Eye (tissue), 1 donor: ENCODE results near the gene FOXN3.
"Not testable (repeated sequence)": the region's sequence is repeated elsewhere in the genome, so short reads cannot be mapped to it uniquely, and the experiment has no call there.

ENCODE experiments used
- DNase-seq: peaks from one replicate; pipeline ENCODE4 v3.0.0-alpha.2; 2015

The FOXN3 gene

DNA sequence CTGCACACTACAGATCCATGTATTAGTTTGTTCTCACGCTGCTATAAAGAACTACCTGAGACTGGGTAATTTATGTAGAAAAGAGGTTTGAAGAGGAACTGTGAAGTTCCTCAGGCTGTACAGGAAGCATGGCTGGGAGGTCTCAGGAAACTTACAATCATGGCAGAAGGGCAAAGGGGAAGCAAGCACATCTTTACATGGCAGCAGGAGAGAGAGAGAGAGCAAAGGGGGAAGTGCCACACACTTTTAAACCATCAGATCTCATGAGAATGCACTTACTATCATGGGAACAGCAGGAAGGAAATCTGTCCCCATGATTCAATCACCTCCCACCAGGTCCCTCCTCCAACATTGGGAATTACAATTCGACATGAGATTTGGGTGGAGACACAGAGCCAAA, 265.3 kb downstream of the FOXN3 start:
- not testable (repeated sequence) for DNase-seq

DNA sequence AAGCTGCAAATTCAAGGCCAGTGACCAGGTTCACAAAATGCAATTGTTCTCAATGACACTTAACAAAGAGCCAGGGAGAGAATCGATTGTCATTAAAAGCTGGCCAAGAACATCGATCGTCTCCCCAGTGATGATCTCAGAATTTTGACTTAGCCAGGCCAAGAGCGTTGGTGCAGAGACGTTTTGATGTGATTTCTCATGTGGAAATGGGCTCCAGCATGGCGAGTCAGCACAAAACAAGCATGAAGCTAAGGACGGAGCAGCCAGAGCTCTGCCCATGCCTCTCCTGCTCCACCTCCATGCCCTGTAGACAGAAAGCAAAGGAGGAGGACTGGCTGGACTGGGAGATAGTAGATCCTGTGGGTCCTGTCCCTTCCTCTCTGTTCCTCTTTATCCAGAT, 270.8 kb downstream of the FOXN3 start:
- DNase-seq: peak; percentile 48

DNA sequence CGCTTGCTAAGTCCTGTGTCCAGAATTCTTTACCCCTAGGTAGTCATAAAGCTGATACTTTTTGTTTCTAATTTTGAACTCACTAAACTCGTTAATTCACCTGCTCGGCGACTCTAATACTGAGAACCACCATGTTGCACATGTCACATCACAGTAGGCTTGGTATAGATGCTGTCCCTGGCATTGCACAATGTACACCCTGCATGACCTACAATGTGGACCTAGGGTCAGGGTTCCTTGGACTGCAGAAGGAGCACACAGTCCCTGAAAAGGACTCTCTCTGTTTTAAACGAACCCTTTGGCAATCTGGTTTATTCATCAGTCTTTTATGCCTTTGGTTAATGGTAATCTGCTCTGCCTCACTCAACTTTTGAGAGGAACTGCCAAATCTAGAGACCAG, 272.4 kb downstream of the FOXN3 start:
- no peak for DNase-seq

DNA sequence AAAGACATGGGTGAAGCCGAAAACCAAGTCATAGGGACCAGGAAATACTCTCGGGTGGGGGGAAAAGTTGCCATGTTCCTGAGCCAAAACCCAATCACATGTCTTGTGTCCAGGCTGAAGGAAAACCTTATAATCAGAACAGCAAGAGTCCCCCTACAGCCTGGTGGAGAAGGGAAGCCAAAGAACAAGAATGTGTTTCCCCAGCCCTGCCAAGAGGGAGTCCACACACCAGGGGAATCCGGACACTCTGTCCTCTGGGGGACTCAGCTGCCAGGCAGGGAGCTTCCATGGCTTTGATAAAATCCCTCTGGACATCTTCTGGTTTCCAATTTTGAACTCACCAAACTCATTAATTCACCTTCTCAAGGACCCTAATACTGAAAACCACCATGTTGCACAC, 273.0 kb downstream of the FOXN3 start:
- DNase-seq: no peak

DNA sequence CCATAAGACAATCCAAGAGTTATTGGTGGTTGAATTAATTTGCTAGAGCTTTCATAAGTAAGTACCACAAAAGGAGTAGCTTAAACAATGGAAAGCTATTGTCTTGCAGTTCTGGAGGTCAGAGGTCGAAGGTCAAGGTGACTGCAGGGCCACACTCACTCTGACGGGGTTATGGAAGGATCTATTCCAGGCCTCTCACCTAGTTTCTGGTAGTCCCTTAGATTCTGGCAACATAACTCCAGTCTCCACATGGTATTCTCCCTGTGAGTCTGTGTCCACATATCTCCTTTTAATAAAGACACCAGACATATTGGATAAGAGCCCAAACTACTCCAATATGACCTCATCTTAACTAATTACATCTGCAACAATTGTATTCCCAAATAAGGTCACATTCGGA, 273.4 kb downstream of the FOXN3 start:
- DNase-seq: no peak

DNA sequence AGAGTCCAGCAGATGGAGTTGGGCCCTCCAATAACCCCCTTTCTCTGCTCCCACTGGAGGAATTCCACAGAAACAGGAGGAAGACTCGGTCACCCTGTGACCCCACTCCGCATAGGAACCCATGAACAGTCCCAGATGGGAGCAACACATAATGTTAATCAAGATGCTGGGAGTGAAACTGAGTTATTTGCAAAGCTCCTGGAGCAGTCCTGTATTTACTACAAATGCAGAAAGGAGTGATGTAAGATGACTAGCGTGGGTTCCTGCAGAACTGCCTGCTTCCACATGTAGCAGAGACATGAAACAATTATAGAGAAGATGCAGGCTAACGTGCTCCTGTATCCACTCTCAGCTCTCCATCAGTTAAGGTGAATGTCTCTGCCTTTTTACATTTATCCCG, 274.7 kb downstream of the FOXN3 start:
- DNase-seq: no peak

DNA sequence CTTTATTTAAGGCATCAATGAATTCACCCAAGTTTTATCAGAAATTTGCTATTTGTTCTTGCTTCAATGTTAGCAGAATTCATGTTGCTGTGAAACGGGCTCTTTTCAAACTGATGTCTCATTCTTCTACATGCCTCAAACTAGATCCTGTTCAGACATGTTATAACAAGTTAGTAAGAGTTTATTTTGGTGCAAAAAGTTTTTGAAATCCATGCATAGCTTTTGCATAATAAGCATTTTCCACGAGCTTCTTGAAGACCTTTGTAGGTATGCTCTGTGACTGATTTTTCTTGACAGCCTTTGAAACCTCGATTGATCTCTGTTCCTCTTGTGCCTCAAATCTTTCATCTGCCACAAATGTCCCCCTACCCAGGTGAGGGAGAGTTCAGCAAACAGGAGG, 275.2 kb downstream of the FOXN3 start:
- DNase-seq: no peak

DNA sequence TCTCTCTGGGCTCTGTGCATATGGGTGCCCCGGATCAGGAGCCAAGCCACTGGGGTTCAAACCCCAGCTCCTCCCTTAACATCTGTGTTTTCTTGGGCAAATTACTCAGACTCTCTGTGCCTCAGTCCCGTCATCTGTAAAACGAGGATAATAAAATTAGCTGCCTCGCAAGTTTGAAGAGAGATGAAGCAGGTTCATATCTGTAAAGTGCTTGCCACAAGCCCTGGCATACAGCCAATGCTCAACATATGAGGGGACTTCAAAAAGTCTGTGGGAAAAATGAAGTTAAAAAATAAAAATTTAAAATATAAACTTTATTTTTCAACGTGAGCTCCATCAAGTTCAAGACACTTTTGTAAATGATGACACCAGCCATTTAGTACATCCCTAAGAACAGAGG, 276.7 kb downstream of the FOXN3 start:
- DNase-seq: no peak

DNA sequence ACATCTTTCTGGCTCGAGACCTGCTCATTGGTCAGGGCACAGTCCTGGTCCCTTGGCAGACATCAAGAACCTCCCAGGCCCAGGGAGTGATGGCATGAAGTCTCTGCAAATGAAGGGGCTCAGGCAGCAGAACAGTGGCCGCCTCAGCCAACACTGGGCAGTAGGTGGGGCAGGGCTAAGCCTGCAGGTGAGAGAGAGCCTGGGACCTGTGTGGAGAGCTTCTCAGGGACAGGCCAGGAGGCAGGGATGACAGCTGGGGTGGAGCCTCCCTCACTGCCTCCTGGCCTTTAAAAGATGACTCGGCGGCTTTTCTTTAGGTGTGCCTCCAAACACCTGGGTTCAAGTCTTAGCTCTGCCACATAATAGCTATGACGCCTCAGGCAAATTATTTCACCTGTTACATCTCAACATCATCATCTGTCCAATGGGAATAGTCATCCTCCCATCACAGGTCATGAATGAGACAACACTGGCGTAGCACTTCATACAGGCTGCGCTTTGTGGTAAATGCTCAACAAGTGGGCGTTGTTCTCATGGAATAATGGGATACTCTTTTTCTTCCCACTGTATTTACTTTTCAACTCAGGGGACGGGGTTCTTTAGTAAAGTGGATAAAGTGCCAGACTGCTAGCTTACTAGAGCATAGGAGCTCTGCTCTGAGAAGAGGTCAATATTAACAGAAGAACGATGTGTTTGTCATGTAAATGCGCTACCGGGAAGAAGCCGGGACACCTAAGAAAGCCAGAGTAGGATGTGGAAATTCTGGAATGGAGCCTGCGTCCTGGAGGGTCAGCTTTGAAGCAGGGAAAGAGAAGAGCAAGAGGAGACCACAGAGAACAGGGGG, 277.4 kb downstream of the FOXN3 start:
- DNase-seq: no peak

DNA sequence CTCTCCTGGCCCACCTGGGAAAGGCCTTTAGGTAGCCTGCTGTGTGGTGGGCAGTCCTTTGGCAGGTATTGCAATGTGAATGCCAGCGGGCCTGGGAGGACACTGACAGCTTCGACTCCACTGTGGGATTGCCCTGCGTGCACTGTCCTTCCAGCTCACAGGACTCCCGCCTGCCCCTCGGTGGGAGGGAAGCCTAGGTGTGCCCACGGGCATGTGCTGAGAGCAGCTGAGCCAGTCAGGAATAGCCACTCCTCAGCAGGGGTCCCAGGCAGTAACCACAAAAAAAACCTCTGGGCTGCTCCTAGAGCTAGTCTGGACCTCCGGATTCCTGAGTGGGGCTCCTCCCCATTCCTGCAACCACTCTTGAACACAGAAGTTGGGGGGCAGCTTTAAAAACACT, 278.2 kb downstream of the FOXN3 start:
- no peak for DNase-seq

DNA sequence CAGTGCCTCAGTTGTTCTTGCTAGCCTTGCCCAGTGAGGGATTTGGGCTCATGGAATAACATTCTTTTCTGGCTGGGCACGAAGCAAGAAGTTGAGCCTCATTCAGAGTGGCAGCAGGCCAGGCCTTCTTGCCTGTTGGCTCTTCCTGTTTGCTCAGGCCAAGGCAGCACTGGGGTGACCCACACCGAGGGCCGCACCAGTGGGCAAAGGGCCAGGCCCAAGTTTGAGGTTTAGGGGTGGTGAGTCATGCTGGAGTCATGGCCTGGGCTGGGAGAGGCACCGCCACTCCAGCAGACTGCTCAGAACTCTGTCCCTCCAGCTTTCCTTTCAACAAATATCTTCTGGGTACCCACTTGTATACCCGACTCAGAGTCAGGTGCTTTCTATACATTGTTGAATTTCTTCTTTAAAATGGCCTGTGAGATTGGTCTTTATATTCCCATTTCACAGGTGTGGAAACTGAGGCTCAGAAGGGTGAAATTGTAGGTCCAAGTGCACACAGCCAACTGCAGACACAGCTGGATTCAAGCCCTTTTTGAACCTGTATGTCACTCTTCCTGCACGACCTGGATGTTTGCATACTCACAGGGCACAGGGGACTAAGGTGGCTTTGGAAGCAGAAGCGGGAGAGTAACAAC, 279.4 kb downstream of the FOXN3 start:
- no peak for DNase-seq

DNA sequence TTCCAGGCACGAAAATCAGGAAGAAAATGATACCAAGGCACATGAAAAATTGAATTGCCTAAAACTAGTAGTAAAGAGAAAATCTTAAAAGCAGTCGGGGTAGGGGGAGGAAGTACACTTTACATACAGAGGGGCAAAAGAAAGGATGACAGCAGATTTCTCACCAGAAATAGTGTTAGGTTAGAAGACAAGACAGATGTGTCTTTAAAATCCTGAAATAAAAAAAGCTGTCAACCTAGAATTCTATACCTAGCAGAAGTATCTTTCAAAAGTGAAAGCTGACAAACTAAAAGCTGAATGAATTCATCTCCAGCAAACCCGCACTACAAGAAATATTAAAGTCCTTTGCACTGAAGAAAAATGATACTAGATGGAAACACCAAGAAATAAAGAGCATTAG, 280.4 kb downstream of the FOXN3 start:
- no peak for DNase-seq

DNA sequence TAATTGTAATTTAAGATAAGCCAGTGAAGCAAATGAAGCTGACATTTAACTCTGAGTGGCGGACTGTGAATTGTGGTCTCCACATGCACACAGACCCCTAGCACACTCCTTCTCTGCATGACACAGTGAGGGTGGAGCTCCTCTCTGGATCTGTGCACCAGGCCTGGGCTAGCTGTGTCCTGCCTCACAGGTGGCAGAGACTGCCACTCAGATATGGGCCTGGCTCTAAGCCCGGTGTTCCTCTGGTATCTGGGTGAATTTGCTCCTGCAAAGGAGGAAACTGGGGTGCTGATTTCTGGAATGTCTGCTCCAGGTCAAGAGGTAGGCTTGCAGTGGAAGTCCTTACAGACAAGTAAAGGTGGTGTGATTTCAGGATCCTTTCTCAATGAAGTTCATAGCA, 282.4 kb downstream of the FOXN3 start:
- no peak for DNase-seq

DNA sequence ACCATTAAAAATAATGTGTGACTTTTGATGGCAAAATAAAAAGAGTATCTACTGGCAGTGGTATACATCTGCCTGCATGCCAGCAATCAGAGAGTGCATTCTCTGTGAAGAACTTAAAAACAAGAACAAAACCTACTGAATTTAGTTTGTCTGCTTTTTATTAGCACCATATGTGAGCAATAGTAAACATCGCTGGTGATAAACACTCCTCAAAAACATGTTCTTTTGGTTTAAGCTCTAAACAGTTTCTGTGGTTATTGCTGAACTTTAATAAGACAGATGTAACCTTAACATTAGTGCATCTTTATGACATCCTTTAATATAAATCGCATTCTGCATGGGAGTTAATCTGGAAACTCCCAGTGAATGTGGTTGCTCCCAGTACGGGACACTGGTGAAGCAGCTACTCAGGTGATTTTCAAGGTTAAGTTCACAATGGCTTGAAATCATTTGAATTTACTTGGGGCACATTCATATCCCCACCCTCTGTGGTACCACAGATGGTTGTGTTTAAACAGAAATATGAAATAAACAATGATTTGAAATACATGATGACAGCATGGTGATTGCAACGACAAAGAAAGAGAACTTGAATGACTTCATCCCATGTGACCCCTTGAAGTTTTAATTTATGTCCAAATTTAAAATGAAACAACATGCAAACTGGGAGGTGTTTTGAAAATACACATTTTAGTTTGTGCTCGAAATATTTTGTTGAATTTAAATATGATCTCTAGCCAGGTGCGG, 285.9 kb downstream of the FOXN3 start:
- peak; percentile 48 for DNase-seq

DNA sequence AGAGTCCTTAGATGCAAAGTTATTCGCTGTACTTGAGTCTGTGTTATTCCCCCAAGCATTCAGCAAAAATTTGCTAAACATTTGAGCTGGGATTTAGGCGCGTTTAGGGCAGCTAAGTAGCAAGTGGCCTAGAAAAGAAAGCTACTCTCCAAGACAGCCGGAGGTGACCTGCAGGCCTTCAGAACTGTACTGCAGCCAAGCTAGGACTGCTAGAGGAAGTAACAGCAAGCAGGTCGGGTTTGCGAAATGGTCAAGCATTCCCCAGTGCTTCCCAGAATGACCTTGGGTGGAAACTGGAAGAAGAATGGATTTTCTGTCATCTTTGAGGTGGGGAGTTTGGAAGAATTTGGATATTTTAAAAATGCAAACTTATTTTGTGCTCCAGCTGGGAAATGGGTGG, 287.5 kb downstream of the FOXN3 start:
- no peak for DNase-seq

DNA sequence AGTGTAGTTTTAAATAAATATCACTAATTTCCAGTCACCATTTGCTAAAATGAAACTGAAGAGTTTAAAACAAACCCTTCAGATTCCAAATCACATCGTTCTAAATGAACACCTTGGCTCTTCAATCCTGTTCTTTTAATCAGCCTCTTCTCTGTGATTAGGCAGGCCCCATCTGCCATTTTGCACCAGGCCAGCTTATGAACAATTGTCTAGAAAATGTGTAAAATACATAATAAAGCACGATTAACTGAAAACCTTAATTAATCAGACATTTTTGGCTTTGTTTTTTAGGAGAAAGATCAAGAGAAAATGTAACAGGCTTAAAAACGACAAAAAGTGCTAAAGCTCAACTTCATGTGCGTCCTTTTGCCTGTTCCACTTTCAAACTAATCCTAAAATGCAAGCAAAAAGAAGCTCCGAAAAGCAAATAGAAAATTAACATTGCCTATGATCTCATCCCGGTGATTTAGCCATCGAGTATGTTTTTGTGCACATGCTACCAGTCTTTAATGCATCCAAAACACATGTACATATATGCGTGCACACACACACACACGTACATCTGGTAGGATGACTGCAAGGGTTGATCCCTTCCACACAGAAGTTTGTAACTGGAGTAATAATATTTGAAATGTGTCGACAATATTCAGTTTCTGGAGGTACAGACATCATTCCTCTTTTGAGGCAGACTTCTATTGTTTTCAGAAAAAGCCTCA, 288.6 kb downstream of the FOXN3 start:
- no peak for DNase-seq

DNA sequence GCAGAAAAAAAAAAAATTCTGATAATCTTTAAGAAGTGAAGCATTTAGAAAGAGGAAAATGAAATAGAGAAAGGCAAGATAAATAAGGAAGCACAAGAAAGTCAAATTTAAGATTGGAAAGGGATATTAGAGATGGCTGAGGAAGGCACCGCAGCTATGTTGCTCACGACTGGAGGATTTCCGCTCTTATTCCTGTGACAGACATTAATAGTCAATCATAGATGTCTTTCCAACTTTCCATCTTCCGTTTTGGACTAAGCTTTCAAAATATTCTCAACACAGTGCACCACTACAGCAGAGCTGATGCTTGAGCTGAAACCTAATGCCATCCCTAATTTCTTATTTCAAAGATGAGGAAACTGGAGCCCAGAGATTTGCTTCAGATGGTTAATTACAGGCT, 290.6 kb downstream of the FOXN3 start:
- no peak for DNase-seq

DNA sequence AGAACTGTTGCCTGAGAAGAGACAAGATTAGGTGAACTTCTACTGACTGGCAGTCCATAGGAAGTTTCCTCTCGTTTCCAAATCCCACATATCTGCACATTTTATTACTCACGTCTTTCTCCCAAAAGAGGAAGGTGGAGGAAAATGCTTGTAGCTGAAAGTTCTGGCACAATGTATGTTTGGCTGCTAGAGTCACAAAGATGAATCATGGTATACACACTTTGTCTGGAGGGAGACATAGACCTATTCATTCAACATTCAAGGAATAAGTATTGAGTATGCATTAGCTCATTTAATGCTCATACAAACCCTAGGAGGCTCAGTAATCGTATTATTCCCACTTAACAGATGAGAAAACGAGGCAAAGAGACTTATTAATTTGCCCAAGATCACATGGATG, 291.8 kb downstream of the FOXN3 start:
- no peak for DNase-seq

DNA sequence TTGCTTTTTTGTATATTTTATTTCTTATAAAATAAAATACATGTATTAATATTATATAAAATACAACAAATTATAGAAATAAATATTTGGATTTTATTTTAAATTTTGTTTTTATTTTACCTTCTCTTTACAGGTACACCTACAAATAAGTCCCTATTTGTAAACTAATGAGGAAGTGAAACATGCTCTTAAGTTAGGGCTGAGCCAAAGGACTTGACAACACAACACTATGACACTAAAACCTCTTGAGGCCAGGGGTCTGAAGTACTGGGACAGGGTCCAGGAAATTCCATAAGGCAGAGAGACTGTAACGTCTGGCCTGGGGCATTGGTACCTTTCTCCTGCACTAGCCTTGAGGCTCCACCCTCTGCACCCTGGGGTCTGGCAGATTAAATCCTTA, 293.2 kb downstream of the FOXN3 start:
- no peak for DNase-seq

DNA sequence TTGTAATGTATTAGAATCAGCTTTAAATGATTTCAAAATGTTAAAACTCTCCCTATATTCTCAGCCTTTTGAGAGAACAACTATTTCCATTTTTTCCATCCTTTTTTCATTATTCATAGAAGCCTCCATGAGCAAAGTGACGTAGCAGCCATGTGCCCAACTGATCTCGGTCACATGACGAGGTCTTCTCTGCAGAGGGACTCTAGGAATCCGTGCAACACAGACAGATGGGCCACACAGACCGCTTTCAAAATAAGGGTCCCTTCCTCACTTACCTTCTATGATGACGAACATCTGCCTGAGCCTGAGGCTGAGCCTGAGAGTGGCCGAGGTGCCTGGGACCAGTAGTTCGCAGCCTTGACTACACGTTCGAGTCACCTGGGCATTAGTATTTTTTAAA, 293.8 kb downstream of the FOXN3 start:
- no peak for DNase-seq

DNA sequence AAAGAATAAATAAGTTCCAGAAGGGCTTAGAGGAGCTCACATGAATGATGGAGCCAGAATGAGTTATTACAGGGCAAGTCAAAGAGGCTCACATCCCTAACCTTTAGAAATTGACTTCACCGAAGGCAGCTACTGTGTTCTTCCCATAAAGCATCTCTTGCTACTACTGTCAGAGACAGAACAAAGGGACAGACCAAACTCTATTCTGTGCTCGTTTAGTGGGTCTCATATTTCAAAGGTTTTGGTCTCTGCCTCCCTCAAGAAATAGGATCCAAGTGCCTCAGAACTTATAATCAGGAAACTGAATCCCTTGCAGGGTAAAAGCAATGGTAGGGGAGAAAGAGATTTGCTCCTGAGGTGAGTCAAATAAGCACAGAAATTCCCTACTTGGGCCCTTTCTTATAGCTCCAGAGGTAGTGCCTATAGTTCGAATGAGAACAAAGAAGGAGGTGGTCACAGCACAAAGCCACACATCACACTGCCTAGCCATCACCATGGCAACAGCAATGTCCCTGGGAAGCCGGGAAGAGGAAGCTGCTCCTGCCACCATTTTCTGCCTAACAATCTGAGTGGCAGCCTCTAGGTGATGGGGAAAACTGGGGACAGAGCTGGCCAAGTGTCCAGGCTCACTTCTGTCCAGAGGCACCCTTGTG, 294.9 kb downstream of the FOXN3 start:
- peak; percentile 78 for DNase-seq

DNA sequence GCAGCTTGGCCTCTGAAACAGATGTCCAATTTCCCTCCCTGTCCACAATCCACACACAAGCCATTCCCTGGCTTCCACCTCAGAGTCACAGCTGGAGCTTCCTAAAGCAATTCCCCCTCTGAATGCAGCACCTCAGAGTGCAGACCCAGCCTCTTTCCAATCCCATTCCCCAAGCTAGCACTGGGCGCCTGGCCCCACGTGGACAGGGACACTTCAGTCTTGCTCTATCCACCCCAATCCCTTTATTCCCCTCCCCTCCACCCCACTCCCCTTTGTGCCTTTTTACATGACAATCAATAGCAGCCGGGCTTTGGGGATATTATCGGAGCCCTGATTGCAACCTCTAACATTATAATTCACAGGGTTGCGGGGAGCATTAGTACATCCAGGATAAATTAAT, 300.0 kb downstream of the FOXN3 start:
- DNase-seq: peak; percentile 36

DNA sequence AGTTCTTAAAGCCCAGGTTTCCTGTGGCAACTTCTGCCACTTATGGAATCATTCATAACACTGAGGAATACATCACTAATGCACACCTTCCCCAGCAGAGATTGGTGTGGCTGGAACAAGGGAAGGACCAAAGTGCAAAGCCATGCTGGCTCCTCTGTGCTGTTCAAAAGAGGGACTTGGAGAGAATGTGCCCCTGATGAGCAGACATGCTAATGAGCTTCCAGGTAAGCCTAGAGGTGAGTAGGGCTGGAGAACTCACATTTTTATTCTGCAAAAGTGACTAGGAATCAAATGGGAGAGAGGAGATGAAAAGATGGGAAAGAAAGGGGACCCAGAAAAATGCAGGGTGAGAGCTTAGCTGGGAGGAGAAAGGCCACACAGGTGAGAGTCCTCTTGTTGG, 302.9 kb downstream of the FOXN3 start:
- DNase-seq: no peak
